ENCODE measurements around the gene MLPH.

DNA sequence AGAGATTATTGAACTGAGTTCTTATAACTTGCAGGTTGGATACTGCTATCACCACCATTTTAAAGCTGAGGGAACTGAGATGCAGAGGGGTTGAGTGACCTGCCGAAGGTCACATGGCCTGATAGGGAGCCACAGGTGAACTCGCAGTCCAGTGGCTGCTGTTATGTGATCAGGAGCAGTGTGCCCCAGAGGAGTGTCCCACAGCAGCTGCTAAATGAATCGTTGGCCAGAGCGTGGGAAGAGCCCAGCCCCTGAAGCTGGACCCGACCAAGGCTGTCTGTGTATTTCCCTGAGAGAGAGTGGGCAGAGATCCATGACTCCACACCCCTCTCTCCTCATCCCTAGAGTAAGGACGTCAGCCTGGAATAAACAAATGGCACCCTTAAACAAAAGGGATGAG, 52.6 kb downstream of the MLPH start:
- TF ChIP-seq CTCF (IDR thresholded peaks at IDR 0.05), result no peak
- no peak for TF ChIP-seq POLR2A (IDR thresholded peaks at IDR 0.05)
